ENCODE measurements around the gene NMS. TPM values are rescaled to one million over a fixed set of nuclear protein-coding genes. Genes with fewer than 3 reads are reported as not detected.

Gene NMS
- not detected in 2 replicates for total RNA-seq

GRCh38 chr2:100470182-100470581 is at the start of gene NMS:
Gene NMS (plus strand): TSS chr2:100470482. CDS start chr2:100470489, 7 bp downstream.

Other genes with a start within 250 kb of the NMS start
- 0.28 TPM in 2 replicates for gene LONRF2, start 148.0 kb upstream of the NMS start, total RNA-seq
- 8.2 and 8.3 TPM in 2 replicates for gene CHST10, start 52.8 kb upstream of the NMS start, total RNA-seq
- 10.2 and 11.7 TPM in 2 replicates for gene PDCL3, start 92.5 kb downstream of the NMS start, total RNA-seq